ENCODE results near the gene HIVEP3. TPM values are rescaled to one million over a fixed set of nuclear protein-coding genes. Genes with fewer than 3 reads are reported as not detected.

HIVEP3 gene
- total RNA-seq, 1 donor from 2014 or later = 73.9 TPM

- peak overlapping the region; percentile 28 for H3K27ac Mint-ChIP-seq
Measured at GRCh38 chr1:41495210-41495948, 423.3 kb downstream of the HIVEP3 start.

GRCh38 chr1:41494351-41495209 lies 424.1 kb downstream of the HIVEP3 start:
- no peak overlapping the region for H3K4me3 Mint-ChIP-seq
- no peaks in the 10 kb centered on the region for H3K9me3 Mint-ChIP-seq
- H3K27me3 Mint-ChIP-seq = peaks cover 8% of the 10 kb centered on the region
- no peak for DNase-seq
- H3K4me1 Mint-ChIP-seq = peaks cover 10% of the 10 kb centered on the region
- no peaks in the 10 kb centered on the region for H3K36me3 Mint-ChIP-seq (ENCODE audit: low read depth)
- H3K27ac Mint-ChIP-seq = no peak overlapping the region
- intact Hi-C loops (cut with micrococcal nuclease) = loop anchor here (10.0 kb wide), 2 partner anchors 320 to 370 kb away; no protein-coding TSS in a partner anchor

More at GRCh38 chr1:41495210-41495948, 423.3 kb downstream of the HIVEP3 start:
- peak overlapping the region; percentile 68 for H3K4me3 Mint-ChIP-seq
- peaks cover 10% of the 10 kb centered on the region for H3K4me1 Mint-ChIP-seq
- peaks cover 5% of the 10 kb centered on the region for H3K27me3 Mint-ChIP-seq
- no peaks in the 10 kb centered on the region for H3K9me3 Mint-ChIP-seq
- peak; percentile 63 for DNase-seq
- no peaks in the 10 kb centered on the region for H3K36me3 Mint-ChIP-seq (ENCODE audit: low read depth)
- intact Hi-C loops (cut with micrococcal nuclease) = loop anchor here (10.0 kb wide), 2 partner anchors 319 to 369 kb away; no protein-coding TSS in a partner anchor

- Mint-ChIP-seq H3K9me3 (no peaks in the 10 kb centered on the region), H3K4me3 (no peak overlapping the region), H3K36me3 (ENCODE audit: low read depth) (no peaks in the 10 kb centered on the region), H3K27ac (no peak overlapping the region), H3K27me3 (peaks cover 11% of the 10 kb centered on the region), H3K4me1 (peaks cover 10% of the 10 kb centered on the region)
- intact Hi-C loops (cut with micrococcal nuclease) = loop anchor here (10.0 kb wide), 2 partner anchors 321 to 371 kb away; no protein-coding TSS in a partner anchor
- no peak for DNase-seq
Measured at GRCh38 chr1:41493626-41494350, 424.9 kb downstream of the HIVEP3 start.

GRCh38 chr1:41493117-41493536 lies 425.6 kb downstream of the HIVEP3 start:
- Mint-ChIP-seq H3K4me1 (peaks cover 5% of the 10 kb centered on the region), H3K4me3 (no peak overlapping the region), H3K27ac (no peak overlapping the region), H3K36me3 (ENCODE audit: low read depth) (no peaks in the 10 kb centered on the region), H3K27me3 (peaks cover 13% of the 10 kb centered on the region), H3K9me3 (no peaks in the 10 kb centered on the region)
- no peak for DNase-seq
- intact Hi-C loops (cut with micrococcal nuclease) = loop anchor here (10.0 kb wide), 2 partner anchors 322 to 372 kb away; no protein-coding TSS in a partner anchor

GRCh38 chr1:41492341-41492848 lies 426.3 kb downstream of the HIVEP3 start:
- no peaks in the 10 kb centered on the region for H3K9me3 Mint-ChIP-seq
- no peaks in the 10 kb centered on the region for H3K36me3 Mint-ChIP-seq (ENCODE audit: low read depth)
- DNase-seq = peak; percentile 82
- H3K4me1 Mint-ChIP-seq = peaks cover 7% of the 10 kb centered on the region
- no peak overlapping the region for H3K4me3 Mint-ChIP-seq
- intact Hi-C loops (cut with micrococcal nuclease) = loop anchor here (10.0 kb wide), 2 partner anchors 322 to 372 kb away; no protein-coding TSS in a partner anchor
- H3K27ac Mint-ChIP-seq = no peak overlapping the region
- peaks cover 13% of the 10 kb centered on the region for H3K27me3 Mint-ChIP-seq

- DNase-seq = no peak
- peaks cover 21% of the 10 kb centered on the region for H3K27me3 Mint-ChIP-seq
- H3K9me3 Mint-ChIP-seq = no peaks in the 10 kb centered on the region
- H3K27ac Mint-ChIP-seq = no peak overlapping the region
- peaks cover 17% of the 10 kb centered on the region for H3K4me1 Mint-ChIP-seq
- intact Hi-C loops (cut with micrococcal nuclease) = loop anchor here (10.0 kb wide), 2 partner anchors 324 to 374 kb away; no protein-coding TSS in a partner anchor
- no peaks in the 10 kb centered on the region for H3K36me3 Mint-ChIP-seq (ENCODE audit: low read depth)
- no peak overlapping the region for H3K4me3 Mint-ChIP-seq
Measured at GRCh38 chr1:41490911-41491310, 427.8 kb downstream of the HIVEP3 start.

- H3K36me3 Mint-ChIP-seq (ENCODE audit: low read depth) = no peaks in the 10 kb centered on the region
- no peak overlapping the region for H3K27ac Mint-ChIP-seq
- H3K4me1 Mint-ChIP-seq = peaks cover 13% of the 10 kb centered on the region
- H3K4me3 Mint-ChIP-seq = no peak overlapping the region
- no peak for DNase-seq
- no peaks in the 10 kb centered on the region for H3K9me3 Mint-ChIP-seq
- peaks cover 16% of the 10 kb centered on the region for H3K27me3 Mint-ChIP-seq
- intact Hi-C loops (cut with micrococcal nuclease) = no loop called here
Measured at GRCh38 chr1:41489561-41489960, 429.2 kb downstream of the HIVEP3 start.

GRCh38 chr1:41488040-41488951 lies 430.4 kb downstream of the HIVEP3 start:
- H3K36me3 Mint-ChIP-seq (ENCODE audit: low read depth) = no peaks in the 10 kb centered on the region
- DNase-seq = no peak
- H3K4me3 Mint-ChIP-seq = no peak overlapping the region
- peaks cover 13% of the 10 kb centered on the region for H3K4me1 Mint-ChIP-seq
- no peak overlapping the region for H3K27ac Mint-ChIP-seq
- H3K9me3 Mint-ChIP-seq = no peaks in the 10 kb centered on the region
- intact Hi-C loops (cut with micrococcal nuclease) = no loop called here
- peaks cover 16% of the 10 kb centered on the region for H3K27me3 Mint-ChIP-seq

GRCh38 chr1:41487126-41488039 lies 431.3 kb downstream of the HIVEP3 start:
- peak; percentile 63 for DNase-seq
- Mint-ChIP-seq H3K9me3 (no peaks in the 10 kb centered on the region), H3K4me3 (no peak overlapping the region), H3K27me3 (peaks cover 16% of the 10 kb centered on the region), H3K27ac (no peak overlapping the region), H3K4me1 (peaks cover 14% of the 10 kb centered on the region), H3K36me3 (ENCODE audit: low read depth) (no peaks in the 10 kb centered on the region)
- intact Hi-C loops (cut with micrococcal nuclease) = no loop called here

- no peaks in the 10 kb centered on the region for H3K9me3 Mint-ChIP-seq
- peaks cover 16% of the 10 kb centered on the region for H3K27me3 Mint-ChIP-seq
- H3K4me1 Mint-ChIP-seq = peaks cover 15% of the 10 kb centered on the region
- no peak overlapping the region for H3K27ac Mint-ChIP-seq
- intact Hi-C loops (cut with micrococcal nuclease) = no loop called here
- DNase-seq = no peak
- no peaks in the 10 kb centered on the region for H3K36me3 Mint-ChIP-seq (ENCODE audit: low read depth)
- H3K4me3 Mint-ChIP-seq = peak overlapping the region; percentile 18
Measured at GRCh38 chr1:41486371-41487125, 432.2 kb downstream of the HIVEP3 start.

- no peak for DNase-seq
- Mint-ChIP-seq H3K27me3 (peaks cover 16% of the 10 kb centered on the region), H3K9me3 (no peaks in the 10 kb centered on the region), H3K27ac (no peak overlapping the region), H3K4me3 (no peak overlapping the region), H3K36me3 (ENCODE audit: low read depth) (no peaks in the 10 kb centered on the region), H3K4me1 (peaks cover 15% of the 10 kb centered on the region)
- intact Hi-C loops (cut with micrococcal nuclease) = no loop called here
Measured at GRCh38 chr1:41486053-41486370, 432.7 kb downstream of the HIVEP3 start.
